Activated T-helper 17 cell treated with anti-CD3 and anti-CD28 coated beads, Interleukin-2, amount 50 U/mL, for 72 hours (primary cell): ENCODE results near the gene B4GALT4. TPM values are rescaled to one million over a fixed set of nuclear protein-coding genes. Genes with fewer than 3 reads are reported as not detected.
A peak's percentile ranks its signal among the peaks of the same experiment; 100 is the strongest.

Experiments
- ATAC-seq: fragments of 150-1000 bp; cut with Tn5 transposase; replicated peaks from 2 replicates; pipeline ENCODE4 v1.10.0; 2021; ENCODE audit warnings: mild to moderate bottlenecking, moderate library complexity
- H3K27ac Mint-ChIP-seq: one replicate; pipeline ENCODE4 v1.8.0; 2022; ENCODE audit warnings: mixed read lengths
- H3K27me3 Mint-ChIP-seq: one replicate; pipeline ENCODE4 v1.8.0; 2022; ENCODE audit warnings: mixed read lengths
- H3K36me3 Mint-ChIP-seq: one replicate; pipeline ENCODE4 v1.8.0; 2022; ENCODE audit warnings: low read depth, mild to moderate bottlenecking, mixed read lengths
- H3K4me1 Mint-ChIP-seq: one replicate; pipeline ENCODE4 v1.8.0; 2022; ENCODE audit warnings: mixed read lengths
- H3K4me3 Mint-ChIP-seq: one replicate; pipeline ENCODE4 v1.8.0; 2022; ENCODE audit warnings: mild to moderate bottlenecking, mixed read lengths
- H3K9me3 Mint-ChIP-seq: one replicate; pipeline ENCODE4 v1.8.0; 2022; ENCODE audit warnings: mixed read lengths
- total RNA-seq, 2 donors: library from RNA; stranded (reverse); gene quantifications; one replicate each; pipeline ENCODE4 v1.2.3, GENCODE V29; 2022

B4GALT4 gene
- total RNA-seq, 2 donors from 2014 or later, result 18.5 to 28.1 TPM

DNA sequence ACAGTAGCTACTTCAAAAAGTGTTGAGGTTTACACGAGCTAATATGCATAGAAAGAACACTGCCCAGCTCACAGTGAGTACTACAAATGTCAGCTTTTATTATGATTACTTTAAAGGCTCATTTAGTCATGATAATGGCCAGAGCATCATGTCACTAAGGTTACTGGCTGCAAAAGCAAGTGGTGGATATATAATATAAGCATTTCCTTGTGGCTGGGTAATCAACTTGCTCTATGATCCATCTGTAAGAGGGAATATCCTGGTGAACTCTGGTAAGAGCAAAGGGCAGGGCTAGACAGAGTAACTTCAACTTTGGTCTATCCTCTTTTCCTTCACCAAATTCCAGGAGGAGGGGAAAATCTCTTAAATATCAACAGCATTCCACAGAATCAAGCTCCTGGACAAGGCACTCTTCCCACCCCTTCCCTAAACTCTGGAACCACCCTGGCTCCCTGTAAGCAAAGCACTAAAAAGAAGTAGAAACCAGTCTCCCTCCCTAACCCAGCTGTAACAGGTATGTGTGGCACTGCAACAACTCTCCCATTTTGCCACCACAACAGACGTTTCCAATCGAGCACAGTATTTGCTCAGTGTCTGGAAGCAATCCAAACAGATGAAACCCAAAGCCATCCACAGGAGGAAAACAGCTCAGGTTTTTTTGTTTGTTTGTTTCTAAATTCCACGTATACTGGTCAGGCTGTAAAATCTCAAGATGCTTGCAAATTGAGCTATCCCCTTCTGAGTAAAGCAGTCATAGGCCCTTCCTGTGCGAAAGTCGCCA, 13.4 kb downstream of the B4GALT4 start:
- Mint-ChIP-seq H3K4me3 (no peak overlapping the region), H3K4me1 (peaks cover 14% of the 10 kb centered on the region)

GRCh38 chr3:119225121-119225520, 15.6 kb downstream of the B4GALT4 start:
- Mint-ChIP-seq H3K4me3 (no peak overlapping the region), H3K4me1 (peaks cover 16% of the 10 kb centered on the region), H3K27ac (no peak overlapping the region), H3K27me3 (no peaks in the 10 kb centered on the region), H3K9me3 (no peaks in the 10 kb centered on the region), H3K36me3 (peaks cover 81% of the 10 kb centered on the region)
- no peak for ATAC-seq

More for the DNA sequence above, 13.4 kb downstream of the B4GALT4 start:
- H3K27me3 Mint-ChIP-seq, result no peaks in the 10 kb centered on the region
- H3K36me3 Mint-ChIP-seq, result peaks cover 83% of the 10 kb centered on the region
- no peak for ATAC-seq
- no peaks in the 10 kb centered on the region for H3K9me3 Mint-ChIP-seq
- no peak overlapping the region for H3K27ac Mint-ChIP-seq

GRCh38 chr3:119223511-119223910, 17.2 kb downstream of the B4GALT4 start:
- peaks cover 22% of the 10 kb centered on the region for H3K4me1 Mint-ChIP-seq
- H3K4me3 Mint-ChIP-seq, result no peak overlapping the region
- no peaks in the 10 kb centered on the region for H3K9me3 Mint-ChIP-seq
- ATAC-seq, result no peak
- peak overlapping the region; percentile 46 for H3K27ac Mint-ChIP-seq
- H3K36me3 Mint-ChIP-seq, result peaks cover 81% of the 10 kb centered on the region
- H3K27me3 Mint-ChIP-seq, result no peaks in the 10 kb centered on the region

GRCh38 chr3:119222391-119222790, 18.3 kb downstream of the B4GALT4 start:
- Mint-ChIP-seq H3K9me3 (no peaks in the 10 kb centered on the region), H3K36me3 (peaks cover 75% of the 10 kb centered on the region), H3K4me1 (peaks cover 18% of the 10 kb centered on the region), H3K27ac (peak overlapping the region; percentile 54), H3K27me3 (no peaks in the 10 kb centered on the region), H3K4me3 (no peak overlapping the region)
- no peak for ATAC-seq

GRCh38 chr3:119221779-119222320, 18.8 kb downstream of the B4GALT4 start:
- ATAC-seq, result peak; percentile 34
- Mint-ChIP-seq H3K27me3 (no peaks in the 10 kb centered on the region), H3K36me3 (peaks cover 75% of the 10 kb centered on the region), H3K4me1 (peaks cover 18% of the 10 kb centered on the region), H3K4me3 (no peak overlapping the region), H3K27ac (peak overlapping the region; percentile 54), H3K9me3 (no peaks in the 10 kb centered on the region)

- H3K27ac Mint-ChIP-seq, result no peak overlapping the region
Measured at GRCh38 chr3:119220970-119221667, 19.6 kb downstream of the B4GALT4 start.

GRCh38 chr3:119220198-119220597, 20.5 kb downstream of the B4GALT4 start:
- no peak for ATAC-seq
- peaks cover 81% of the 10 kb centered on the region for H3K36me3 Mint-ChIP-seq
- H3K4me1 Mint-ChIP-seq, result peaks cover 18% of the 10 kb centered on the region
- H3K4me3 Mint-ChIP-seq, result no peak overlapping the region
- H3K27me3 Mint-ChIP-seq, result no peaks in the 10 kb centered on the region
- no peaks in the 10 kb centered on the region for H3K9me3 Mint-ChIP-seq
- H3K27ac Mint-ChIP-seq, result peak overlapping the region; percentile 79

More at GRCh38 chr3:119220970-119221667, 19.6 kb downstream of the B4GALT4 start:
- H3K9me3 Mint-ChIP-seq, result no peaks in the 10 kb centered on the region
- ATAC-seq, result no peak
- H3K4me1 Mint-ChIP-seq, result peaks cover 18% of the 10 kb centered on the region
- no peaks in the 10 kb centered on the region for H3K27me3 Mint-ChIP-seq
- H3K36me3 Mint-ChIP-seq, result peaks cover 75% of the 10 kb centered on the region
- H3K4me3 Mint-ChIP-seq, result no peak overlapping the region

- H3K4me3 Mint-ChIP-seq, result peak overlapping the region; percentile 75
- no peaks in the 10 kb centered on the region for H3K27me3 Mint-ChIP-seq
- H3K27ac Mint-ChIP-seq, result peak overlapping the region; percentile 89
- H3K9me3 Mint-ChIP-seq, result no peaks in the 10 kb centered on the region
- peaks cover 18% of the 10 kb centered on the region for H3K4me1 Mint-ChIP-seq
- ATAC-seq, result peak; percentile 91
- H3K36me3 Mint-ChIP-seq, result peaks cover 88% of the 10 kb centered on the region
Measured at GRCh38 chr3:119219069-119219468, 21.6 kb downstream of the B4GALT4 start.

- Mint-ChIP-seq H3K27me3 (no peaks in the 10 kb centered on the region), H3K9me3 (no peaks in the 10 kb centered on the region), H3K4me1 (peaks cover 9% of the 10 kb centered on the region), H3K27ac (peak overlapping the region; percentile 39), H3K36me3 (peaks cover 81% of the 10 kb centered on the region), H3K4me3 (no peak overlapping the region)
- ATAC-seq, result no peak
Measured at GRCh38 chr3:119211803-119212202, 28.9 kb downstream of the B4GALT4 start.

DNA sequence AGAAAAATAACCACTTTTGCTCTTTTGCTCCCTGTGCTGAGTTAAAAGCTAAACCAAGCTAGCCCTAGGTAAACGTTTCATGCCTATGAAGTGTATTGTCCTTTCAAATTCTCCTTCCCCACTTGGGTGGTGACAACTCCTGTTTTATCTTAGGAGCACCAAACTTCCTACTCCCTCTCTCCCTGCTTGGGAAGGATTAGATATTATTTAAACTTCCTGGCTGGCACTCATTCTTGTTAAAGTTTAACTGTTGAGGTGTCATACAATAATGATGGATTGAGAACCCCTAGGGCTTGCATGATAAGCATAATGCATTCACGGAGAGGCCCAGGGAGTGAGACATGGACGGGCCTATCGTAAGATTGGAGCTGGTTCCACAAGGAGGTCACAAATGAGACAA, 29.5 kb downstream of the B4GALT4 start:
- Mint-ChIP-seq H3K4me3 (no peak overlapping the region), H3K27me3 (no peaks in the 10 kb centered on the region), H3K27ac (no peak overlapping the region), H3K36me3 (peaks cover 75% of the 10 kb centered on the region), H3K9me3 (no peaks in the 10 kb centered on the region), H3K4me1 (peaks cover 9% of the 10 kb centered on the region)
- ATAC-seq, result no peak

- Mint-ChIP-seq H3K4me1 (peaks cover 9% of the 10 kb centered on the region), H3K9me3 (no peaks in the 10 kb centered on the region), H3K36me3 (peaks cover 38% of the 10 kb centered on the region), H3K27ac (peak overlapping the region; percentile 23), H3K27me3 (no peaks in the 10 kb centered on the region), H3K4me3 (no peak overlapping the region)
- ATAC-seq, result no peak
Measured at GRCh38 chr3:119207512-119207875, 33.2 kb downstream of the B4GALT4 start.

DNA sequence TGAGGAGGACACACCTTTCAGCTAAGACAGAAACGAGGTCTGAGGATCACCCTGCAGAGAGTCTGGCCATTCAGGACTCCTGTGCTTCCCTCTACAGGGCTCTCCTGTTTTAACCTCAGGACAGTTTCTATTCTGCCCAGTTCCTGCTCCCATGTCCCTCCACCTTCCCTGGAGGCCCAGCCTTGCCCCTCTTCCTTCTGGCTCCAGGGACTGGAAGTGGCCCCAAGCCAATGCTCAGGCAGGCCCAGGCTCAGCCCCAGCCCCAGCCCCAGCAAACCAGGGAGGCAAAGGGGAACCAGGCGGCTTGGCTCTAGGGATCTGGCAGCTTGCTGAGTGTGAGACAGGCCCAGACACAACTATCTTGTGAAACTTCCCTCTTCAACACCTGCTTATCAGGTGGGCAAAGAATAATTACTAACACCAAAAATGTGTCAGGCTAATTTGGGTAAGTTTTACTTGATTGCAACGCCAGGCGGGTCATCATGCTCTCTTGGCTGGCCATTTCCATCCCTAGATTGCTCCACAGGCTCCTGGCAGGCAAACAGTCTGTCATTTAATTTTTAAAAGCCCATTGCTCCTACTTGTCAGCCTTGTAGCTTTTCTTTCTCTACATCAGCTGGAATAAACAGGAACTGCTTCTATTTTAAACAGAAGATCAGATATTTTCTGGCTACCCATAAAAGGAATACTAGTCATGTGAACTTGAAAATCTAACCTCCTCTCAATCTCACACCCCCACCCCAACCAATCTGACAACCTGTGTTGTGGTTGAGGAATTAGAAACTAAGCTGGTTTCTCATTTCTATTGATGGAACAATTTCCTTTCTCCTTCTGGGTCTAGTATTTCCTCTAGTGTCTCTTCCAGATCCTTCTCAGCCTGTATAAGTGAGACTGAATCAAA, 33.8 kb downstream of the B4GALT4 start:
- Mint-ChIP-seq H3K27me3 (no peaks in the 10 kb centered on the region), H3K36me3 (peaks cover 31% of the 10 kb centered on the region), H3K27ac (peak overlapping the region; percentile 23), H3K9me3 (no peaks in the 10 kb centered on the region), H3K4me3 (no peak overlapping the region), H3K4me1 (peaks cover 9% of the 10 kb centered on the region)
- ATAC-seq, result peak; percentile 21

- H3K27me3 Mint-ChIP-seq, result no peaks in the 10 kb centered on the region
- H3K9me3 Mint-ChIP-seq, result no peaks in the 10 kb centered on the region
- H3K27ac Mint-ChIP-seq, result no peak overlapping the region
- H3K36me3 Mint-ChIP-seq, result peaks cover 19% of the 10 kb centered on the region
- H3K4me3 Mint-ChIP-seq, result no peak overlapping the region
- peaks cover 9% of the 10 kb centered on the region for H3K4me1 Mint-ChIP-seq
- ATAC-seq, result no peak
Measured at GRCh38 chr3:119205685-119206084, 35.0 kb downstream of the B4GALT4 start.

- Mint-ChIP-seq H3K9me3 (no peaks in the 10 kb centered on the region), H3K27ac (no peak overlapping the region), H3K36me3 (peaks cover 15% of the 10 kb centered on the region), H3K27me3 (no peaks in the 10 kb centered on the region), H3K4me3 (no peak overlapping the region), H3K4me1 (peaks cover 9% of the 10 kb centered on the region)
- no peak for ATAC-seq
Measured at GRCh38 chr3:119205209-119205608, 35.5 kb downstream of the B4GALT4 start.
